OCI-LY1 (cell line): Measurements from ENCODE around the gene GLT8D1.

Experiments used
- CTCF ChIP-seq: fragments of 200-600 bp; sonication (generic), shearing (Covaris generic); IDR thresholded peaks from 2 replicates; pipeline ENCODE4 v1.5.1; 2017; ENCODE audit warnings: mild to moderate bottlenecking, antibody characterized with exemption, low read length, moderate library complexity, mixed read lengths
- EZH2 ChIP-seq: fragments of 200-600 bp; sonication (generic), shearing (Covaris generic); IDR thresholded peaks from 2 replicates; pipeline ENCODE4 v1.8.0; 2017; ENCODE audit warnings: borderline replicate concordance, mixed run types, mild to moderate bottlenecking, antibody characterized with exemption, low read length, moderate library complexity, mixed read lengths

GRCh38 chr3:52704611-52705437 lies 767 bp downstream of the GLT8D1 start:
- TF ChIP-seq CTCF (no peak), EZH2 (no peak)
